ENCODE data around the gene CHST8.

CHST8 gene

GRCh38 chr19:33780746-33781145 lies 159.0 kb downstream of the CHST8 start:
- no peak for DNase-seq (ENCODE audit: low read depth in 2 of 3, low spot score in 2 of 3)

GRCh38 chr19:33781415-33781935 lies 159.7 kb downstream of the CHST8 start:
- no peak for DNase-seq (ENCODE audit: low read depth in 2 of 3, low spot score in 2 of 3)

- DNase-seq (ENCODE audit: low read depth in 2 of 3, low spot score in 2 of 3): no peak
These were observed 160.2 kb downstream of the CHST8 start for GRCh38 chr19:33781996-33782395.

GRCh38 chr19:33784432-33784831 lies 162.7 kb downstream of the CHST8 start:
- DNase-seq (ENCODE audit: low read depth in 2 of 3, low spot score in 2 of 3): no peak

GRCh38 chr19:33785795-33786194 lies 164.0 kb downstream of the CHST8 start:
- no peak for DNase-seq (ENCODE audit: low read depth in 2 of 3, low spot score in 2 of 3)

GRCh38 chr19:33788676-33789075 lies 166.9 kb downstream of the CHST8 start:
- no peak for DNase-seq (ENCODE audit: low read depth in 2 of 3, low spot score in 2 of 3)

- DNase-seq (ENCODE audit: low read depth in 2 of 3, low spot score in 2 of 3): no peak
These were observed 167.6 kb downstream of the CHST8 start for GRCh38 chr19:33789344-33789743.

GRCh38 chr19:33794683-33795369 lies 173.1 kb downstream of the CHST8 start:
- DNase-seq (ENCODE audit: low read depth in 2 of 3, low spot score in 2 of 3): no peak

GRCh38 chr19:33795370-33796163 lies 173.8 kb downstream of the CHST8 start:
- DNase-seq (ENCODE audit: low read depth in 2 of 3, low spot score in 2 of 3): peak in 2 of 3 experiments; percentile 12 to 35

GRCh38 chr19:33796164-33796875 lies 174.6 kb downstream of the CHST8 start, which contains the start of gene KCTD15:
Gene KCTD15 (plus strand): TSS chr19:33796870. CDS start chr19:33800455, 3,585 bp downstream.
- DNase-seq (ENCODE audit: low read depth in 2 of 3, low spot score in 2 of 3): no peak

GRCh38 chr19:33797802-33798671 lies 176.3 kb downstream of the CHST8 start:
- DNase-seq (ENCODE audit: low read depth in 2 of 3, low spot score in 2 of 3): no peak

GRCh38 chr19:33798681-33799111 lies 176.9 kb downstream of the CHST8 start:
- DNase-seq (ENCODE audit: low read depth in 2 of 3, low spot score in 2 of 3): no peak

- no peak for DNase-seq (ENCODE audit: low read depth in 2 of 3, low spot score in 2 of 3)
These were observed 177.7 kb downstream of the CHST8 start for GRCh38 chr19:33799476-33799875.

GRCh38 chr19:33800012-33800680 lies 178.4 kb downstream of the CHST8 start:
- no peak for DNase-seq (ENCODE audit: low read depth in 2 of 3, low spot score in 2 of 3)

GRCh38 chr19:33801411-33801810 lies 179.7 kb downstream of the CHST8 start:
- no peak for DNase-seq (ENCODE audit: low read depth in 2 of 3, low spot score in 2 of 3)

- no peak for DNase-seq (ENCODE audit: low read depth in 2 of 3, low spot score in 2 of 3)
These were observed 180.2 kb downstream of the CHST8 start for GRCh38 chr19:33802001-33802400.

GRCh38 chr19:33802801-33803200 lies 181.0 kb downstream of the CHST8 start:
- DNase-seq (ENCODE audit: low read depth in 2 of 3, low spot score in 2 of 3): no peak

GRCh38 chr19:33803383-33803782 lies 181.6 kb downstream of the CHST8 start:
- no peak for DNase-seq (ENCODE audit: low read depth in 2 of 3, low spot score in 2 of 3)

GRCh38 chr19:33804021-33804799 lies 182.5 kb downstream of the CHST8 start:
- no peak for DNase-seq (ENCODE audit: low read depth in 2 of 3, low spot score in 2 of 3)

Data from activated CD8-positive, alpha-beta memory T cell treated with anti-CD3 and anti-CD28 coated beads for 48 hours (primary cell).